Osteocyte (in vitro differentiated cells): Measurements from ENCODE around the gene SLC38A7. TPM values are rescaled to one million over a fixed set of nuclear protein-coding genes. Genes with fewer than 3 reads are reported as not detected.
"Not testable (repeated sequence)": the region's sequence is repeated elsewhere in the genome, so short reads cannot be mapped to it uniquely, and the experiment has no call there.

Experiments used
- DNase-seq: peaks from one replicate; pipeline ENCODE4 v3.0.0; 2021; ENCODE audit warnings: mixed read lengths; ENCODE audit not compliant: unreplicated experiment; ENCODE audit errors: extremely low spot score
- H3K27ac Mint-ChIP-seq: one replicate; pipeline ENCODE4 v1.8.0; 2021; ENCODE audit warnings: mild to moderate bottlenecking, mixed read lengths; ENCODE audit not compliant: unreplicated experiment
- H3K27me3 Mint-ChIP-seq: one replicate; pipeline ENCODE4 v1.8.0; 2021; ENCODE audit warnings: mixed read lengths; ENCODE audit not compliant: unreplicated experiment
- H3K36me3 Mint-ChIP-seq: one replicate; pipeline ENCODE4 v1.8.0; 2021; ENCODE audit warnings: mixed read lengths; ENCODE audit not compliant: unreplicated experiment
- H3K4me1 Mint-ChIP-seq: one replicate; pipeline ENCODE4 v1.8.0; 2021; ENCODE audit warnings: mixed read lengths; ENCODE audit not compliant: unreplicated experiment
- H3K4me3 Mint-ChIP-seq: one replicate; pipeline ENCODE4 v1.8.0; 2021; ENCODE audit warnings: mild to moderate bottlenecking, moderate library complexity, mixed read lengths; ENCODE audit not compliant: unreplicated experiment
- H3K9me3 Mint-ChIP-seq: one replicate; pipeline ENCODE4 v1.8.0; 2021; ENCODE audit warnings: mixed read lengths; ENCODE audit not compliant: unreplicated experiment
- CTCF ChIP-seq: fragments of 200-600 bp; sonication (generic); IDR thresholded peaks from 2 replicates; pipeline ENCODE4 v1.5.0; 2021; ENCODE audit warnings: antibody characterized with exemption, mild to moderate bottlenecking, moderate library complexity
- total RNA-seq: library from RNA; stranded (reverse); gene quantifications from 2 replicates; pipeline ENCODE4 v1.2.1, GENCODE V29; 2021

Gene SLC38A7
- total RNA-seq, 1 donor from 2014 or later: 54.5 TPM

- H3K27me3 Mint-ChIP-seq: no peaks in the 10 kb centered on the region
- no peak overlapping the region for H3K4me3 Mint-ChIP-seq
- peaks cover 3% of the 10 kb centered on the region for H3K4me1 Mint-ChIP-seq
- no peaks in the 10 kb centered on the region for H3K9me3 Mint-ChIP-seq
- peak; percentile 80 for TF ChIP-seq CTCF
- no peaks in the 10 kb centered on the region for H3K36me3 Mint-ChIP-seq
- no peak for DNase-seq
- no peak overlapping the region for H3K27ac Mint-ChIP-seq
Observed at GRCh38 chr16:58661199-58661830, 23.3 kb downstream of the SLC38A7 start.

GRCh38 chr16:58659911-58660310, 24.7 kb downstream of the SLC38A7 start:
- not testable (repeated sequence) for DNase-seq, H3K27me3 Mint-ChIP-seq, H3K9me3 Mint-ChIP-seq, H3K27ac Mint-ChIP-seq, H3K4me3 Mint-ChIP-seq, H3K36me3 Mint-ChIP-seq, H3K4me1 Mint-ChIP-seq

- H3K27ac Mint-ChIP-seq: no peak overlapping the region
- peaks cover 3% of the 10 kb centered on the region for H3K27me3 Mint-ChIP-seq
- TF ChIP-seq CTCF: no peak
- no peak for DNase-seq
- H3K4me3 Mint-ChIP-seq: no peak overlapping the region
- H3K36me3 Mint-ChIP-seq: no peaks in the 10 kb centered on the region
- H3K9me3 Mint-ChIP-seq: no peaks in the 10 kb centered on the region
- peaks cover 3% of the 10 kb centered on the region for H3K4me1 Mint-ChIP-seq
Observed at GRCh38 chr16:58658796-58659211, 25.8 kb downstream of the SLC38A7 start.

GRCh38 chr16:58656899-58657298, 27.7 kb downstream of the SLC38A7 start:
- H3K36me3 Mint-ChIP-seq: no peaks in the 10 kb centered on the region
- DNase-seq: no peak
- H3K9me3 Mint-ChIP-seq: no peaks in the 10 kb centered on the region
- peaks cover 4% of the 10 kb centered on the region for H3K4me1 Mint-ChIP-seq
- TF ChIP-seq CTCF: no peak
- H3K27ac Mint-ChIP-seq: no peak overlapping the region
- no peak overlapping the region for H3K4me3 Mint-ChIP-seq
- peaks cover 3% of the 10 kb centered on the region for H3K27me3 Mint-ChIP-seq

- Mint-ChIP-seq H3K36me3 (no peaks in the 10 kb centered on the region), H3K4me3 (no peak overlapping the region), H3K27me3 (peaks cover 3% of the 10 kb centered on the region), H3K27ac (no peak overlapping the region), H3K9me3 (no peaks in the 10 kb centered on the region), H3K4me1 (peaks cover 2% of the 10 kb centered on the region)
- DNase-seq: no peak
- TF ChIP-seq CTCF: no peak
Observed at GRCh38 chr16:58655215-58655596, 29.4 kb downstream of the SLC38A7 start.
